Brain microvascular endothelial cell (primary cell): ENCODE data around the gene GPR87.

Experiments
- DNase-seq: peaks from one replicate; pipeline ENCODE4 v3.0.0-alpha.2; 2020
- H3K27ac ChIP-seq: fragments of 250-450 bp; sonication (Bioruptor Pico); 2 replicates; pipeline ENCODE4 v1.5.1; 2020; ENCODE audit warnings: mild to moderate bottlenecking, moderate library complexity
- H3K27me3 ChIP-seq: fragments of 250-450 bp; sonication (Bioruptor Pico); replicated peaks from 2 replicates; pipeline ENCODE4 v1.5.1; 2020; ENCODE audit warnings: mild to moderate bottlenecking
- H3K36me3 ChIP-seq: fragments of 250-450 bp; sonication (Bioruptor Pico); replicated peaks from 2 replicates; pipeline ENCODE4 v1.5.1; 2020; ENCODE audit warnings: mild to moderate bottlenecking
- H3K4me3 ChIP-seq: 2 replicates; pipeline ENCODE4 v1.5.1; 2011; ENCODE audit warnings: low read depth, mild to moderate bottlenecking, control low read depth, low read length, moderate library complexity
- in situ Hi-C: cut with HindIII; loops from 2 replicates; pipeline ENCODE4 v1.10.0; 2017; ENCODE audit warnings: low sequenced_read_pairs, low pct_ligation_motif_present
- TF ChIP-seq, protein P1 (sequence below): IDR thresholded peaks from 2 replicates; pipeline ENCODE4 v1.5.1; 2011; ENCODE audit warnings: low read depth, mild to moderate bottlenecking, moderate library complexity, low read length, control low read depth, inconsistent platforms; ENCODE audit errors: missing control alignments

Gene GPR87

DNA sequence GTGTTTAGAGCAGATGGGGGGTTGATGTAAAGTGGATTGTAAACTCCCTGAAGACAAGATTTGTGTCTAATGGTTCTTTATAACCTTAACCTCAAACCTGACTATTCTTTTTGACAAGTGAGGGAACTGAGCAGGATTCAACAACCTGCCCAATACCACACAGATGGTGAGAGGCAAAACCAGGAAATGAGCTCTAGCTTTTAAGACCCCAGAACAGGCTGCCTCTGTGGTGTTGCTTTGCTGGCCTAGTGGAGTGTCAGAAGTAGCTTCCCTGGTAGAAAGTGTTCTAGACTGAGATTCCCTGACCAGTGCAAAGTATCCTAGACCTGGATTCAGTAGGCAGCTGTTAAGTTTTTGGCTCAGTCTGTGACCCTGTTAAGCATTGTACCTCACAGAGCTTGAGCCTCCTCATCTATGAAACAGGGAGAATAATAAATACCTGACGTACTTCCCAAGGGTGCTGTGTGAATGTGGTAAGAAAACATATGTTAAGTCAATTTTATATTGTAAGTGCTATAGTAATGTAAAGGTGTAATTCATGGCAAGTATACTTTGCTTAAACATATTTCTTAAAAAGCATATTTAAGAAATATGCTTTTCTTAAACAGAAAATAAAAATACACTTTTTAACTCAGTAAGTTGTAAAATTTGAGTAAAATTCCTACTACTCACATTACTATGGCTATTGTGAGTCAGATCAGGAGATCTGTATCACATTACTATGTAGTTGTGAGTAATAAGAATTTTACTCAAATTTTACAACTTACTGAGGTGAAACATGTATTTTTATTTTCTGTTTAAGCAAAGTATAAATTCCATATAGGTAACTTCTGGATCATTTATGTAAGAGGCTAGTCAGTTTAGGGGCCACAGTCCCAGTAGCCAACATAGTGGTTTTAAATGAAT, 8.8 kb downstream of the GPR87 start:
- Histone ChIP-seq H3K4me3 (no peak overlapping the region), H3K27ac (no peak overlapping the region), H3K27me3 (no peaks in the 10 kb centered on the region), H3K36me3 (no peaks in the 10 kb centered on the region)
- in situ Hi-C loops, result no loop called here
- TF ChIP-seq, protein P1, sequence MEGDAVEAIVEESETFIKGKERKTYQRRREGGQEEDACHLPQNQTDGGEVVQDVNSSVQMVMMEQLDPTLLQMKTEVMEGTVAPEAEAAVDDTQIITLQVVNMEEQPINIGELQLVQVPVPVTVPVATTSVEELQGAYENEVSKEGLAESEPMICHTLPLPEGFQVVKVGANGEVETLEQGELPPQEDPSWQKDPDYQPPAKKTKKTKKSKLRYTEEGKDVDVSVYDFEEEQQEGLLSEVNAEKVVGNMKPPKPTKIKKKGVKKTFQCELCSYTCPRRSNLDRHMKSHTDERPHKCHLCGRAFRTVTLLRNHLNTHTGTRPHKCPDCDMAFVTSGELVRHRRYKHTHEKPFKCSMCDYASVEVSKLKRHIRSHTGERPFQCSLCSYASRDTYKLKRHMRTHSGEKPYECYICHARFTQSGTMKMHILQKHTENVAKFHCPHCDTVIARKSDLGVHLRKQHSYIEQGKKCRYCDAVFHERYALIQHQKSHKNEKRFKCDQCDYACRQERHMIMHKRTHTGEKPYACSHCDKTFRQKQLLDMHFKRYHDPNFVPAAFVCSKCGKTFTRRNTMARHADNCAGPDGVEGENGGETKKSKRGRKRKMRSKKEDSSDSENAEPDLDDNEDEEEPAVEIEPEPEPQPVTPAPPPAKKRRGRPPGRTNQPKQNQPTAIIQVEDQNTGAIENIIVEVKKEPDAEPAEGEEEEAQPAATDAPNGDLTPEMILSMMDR, result no peak
- DNase-seq, result no peak

DNA sequence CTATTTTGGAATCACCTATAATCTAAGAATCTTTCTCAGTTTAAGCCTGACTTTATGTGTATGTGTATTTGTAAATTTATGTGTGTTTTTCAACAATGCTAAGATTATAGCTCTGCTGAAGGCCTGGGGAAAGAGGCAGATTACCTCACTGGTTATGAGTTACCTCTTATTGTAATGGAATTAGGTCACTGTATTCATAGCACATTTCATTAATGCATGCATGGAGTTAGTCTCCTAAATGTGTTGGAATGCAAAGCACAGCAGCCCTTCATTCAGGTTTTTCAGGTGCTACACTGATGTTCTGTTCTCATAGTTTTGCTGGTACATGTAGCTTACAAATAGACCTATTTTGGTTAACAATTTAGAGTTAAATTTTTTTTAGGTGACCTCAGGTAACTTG, 9.5 kb downstream of the GPR87 start:
- Histone ChIP-seq H3K27ac (no peak overlapping the region), H3K27me3 (no peaks in the 10 kb centered on the region), H3K4me3 (no peak overlapping the region), H3K36me3 (no peaks in the 10 kb centered on the region)
- TF ChIP-seq, protein P1, result no peak
- DNase-seq, result no peak
- in situ Hi-C loops, result no loop called here

DNA sequence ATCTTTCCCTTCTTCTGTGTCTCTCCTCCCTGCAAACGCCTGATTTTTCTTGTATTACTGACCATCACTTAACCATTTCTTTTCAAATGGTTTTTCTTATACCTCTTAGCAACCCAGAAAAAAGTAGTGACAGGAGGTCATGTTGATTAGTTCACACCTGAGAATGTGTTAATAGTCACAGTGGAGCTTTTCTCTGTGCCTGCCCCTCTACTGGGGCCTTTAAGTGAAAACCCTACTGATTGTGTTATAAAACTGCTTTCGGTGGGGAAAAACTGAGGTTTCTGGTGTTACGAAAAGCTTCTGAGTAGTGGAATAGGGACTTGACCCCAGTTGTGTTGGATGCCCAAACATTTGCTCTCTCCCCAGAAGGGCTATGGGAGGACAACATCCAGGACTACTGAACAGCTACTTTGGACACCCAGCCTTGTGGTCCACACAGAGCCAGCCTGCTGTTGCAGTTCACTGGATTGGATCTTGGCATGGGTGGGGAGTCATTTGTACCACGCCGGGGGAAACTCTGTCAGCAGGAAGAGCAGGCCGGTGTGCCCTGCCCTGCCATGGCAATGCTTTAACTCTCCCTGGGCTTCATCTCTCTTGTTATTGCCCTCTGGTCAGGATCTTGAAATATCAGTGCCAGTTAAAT, 10.3 kb downstream of the GPR87 start:
- in situ Hi-C loops, result no loop called here
- Histone ChIP-seq H3K4me3 (no peak overlapping the region), H3K27ac (no peak overlapping the region), H3K27me3 (no peaks in the 10 kb centered on the region), H3K36me3 (no peaks in the 10 kb centered on the region)
- no peak for DNase-seq
- TF ChIP-seq, protein P1, result no peak

DNA sequence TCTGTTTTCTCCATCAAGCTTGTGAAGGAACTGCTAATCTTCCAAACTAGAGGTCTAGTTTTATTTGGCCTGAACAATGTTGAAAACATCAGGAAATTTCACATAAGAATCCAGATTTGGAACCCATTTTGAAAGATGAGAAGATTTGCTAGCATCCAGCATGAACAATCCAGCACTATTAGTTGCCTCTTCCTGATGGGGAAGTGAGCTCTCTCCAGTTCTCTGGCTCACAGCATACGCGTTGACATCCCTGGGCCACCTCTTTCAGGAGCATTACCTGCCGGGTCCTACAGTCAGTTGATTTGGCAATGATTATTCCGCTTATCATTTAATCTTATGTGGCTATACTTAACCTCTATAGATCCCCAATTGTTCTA, 10.9 kb downstream of the GPR87 start:
- TF ChIP-seq, protein P1, result no peak
- in situ Hi-C loops, result no loop called here
- Histone ChIP-seq H3K36me3 (no peaks in the 10 kb centered on the region), H3K27ac (peak overlapping the region; percentile 35), H3K4me3 (peak overlapping the region; percentile 27), H3K27me3 (no peaks in the 10 kb centered on the region)
- DNase-seq, result no peak

DNA sequence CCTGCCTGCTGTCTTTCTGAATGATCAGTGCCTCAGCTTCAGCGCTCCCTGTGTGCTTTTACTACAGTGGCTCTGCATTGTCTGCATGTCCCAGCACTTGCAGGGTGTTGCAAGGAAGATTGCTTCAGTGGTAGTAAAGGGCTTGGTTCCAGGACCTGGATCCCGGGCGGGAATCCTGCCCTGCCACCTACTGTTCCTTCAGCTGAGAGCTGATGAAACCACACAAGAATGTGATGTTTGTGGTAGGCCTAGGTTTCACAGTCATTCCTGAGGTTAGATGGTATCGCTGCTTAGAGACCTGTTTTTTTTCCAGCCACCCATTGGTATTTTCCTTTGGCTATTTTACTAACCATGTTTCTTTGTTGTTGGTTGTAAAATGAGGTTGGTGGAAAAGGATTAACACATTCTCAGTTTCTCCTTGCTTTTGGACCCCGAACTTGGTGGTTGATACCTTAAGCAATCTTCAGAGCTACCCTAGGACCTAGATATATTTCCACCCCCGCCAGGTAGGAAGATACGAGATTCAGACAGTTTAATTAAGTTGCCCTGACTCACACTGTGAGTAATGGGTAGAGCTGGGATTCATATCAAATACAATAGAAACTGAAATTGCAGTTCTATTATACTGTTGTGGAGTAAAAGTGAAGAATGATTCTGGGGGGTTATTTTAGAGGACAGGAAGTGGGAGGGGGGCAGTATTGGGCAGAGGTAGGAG, 11.4 kb downstream of the GPR87 start:
- peak; percentile 95 for DNase-seq
- H3K4me3 ChIP-seq, result peak overlapping the region; percentile 27
- in situ Hi-C loops, result no loop called here
- TF ChIP-seq, protein P1, result peak; percentile 45
- H3K36me3 ChIP-seq, result no peaks in the 10 kb centered on the region
- no peaks in the 10 kb centered on the region for H3K27me3 ChIP-seq
- peak overlapping the region; percentile 35 for H3K27ac ChIP-seq
